SK-N-SH (cell line): ENCODE results near the gene GPR3. TPM values are rescaled to one million over a fixed set of nuclear protein-coding genes. Genes with fewer than 3 reads are reported as not detected.

Experiments
- CTCF ChIA-PET: fragments of 300-600, 350-600 bp; formaldehyde crosslinking; extraction: SDS; loops from one replicate; lab custom pipeline; 2021; lab: Yijun Ruan, JAX
- POLR2A ChIA-PET: fragments of 350-600 bp; sonication (Branson Sonifier 250); formaldehyde crosslinking; extraction: SDS; loops from one replicate; lab custom pipeline; 2020; ENCODE audit warnings: antibody characterized with exemption, inconsistent platforms; lab: Yijun Ruan, JAX
- DNase-seq: peaks from one replicate; pipeline ENCODE4 v3.0.0; 2012
- H2AFZ ChIP-seq: fragments of 200-600 bp; sonication (generic); 2 replicates; pipeline ENCODE4 v1.8.1; 2016; ENCODE audit warnings: antibody characterized with exemption, mild to moderate bottlenecking, low read depth
- H3F3A ChIP-seq: fragments of 200-600 bp; sonication (generic); replicated peaks from 2 replicates; pipeline ENCODE3; 2016; ENCODE audit warnings: antibody characterized with exemption, mild to moderate bottlenecking; ENCODE audit not compliant: insufficient read depth
- H3K27ac ChIP-seq, 2 experiments: fragments of 200-500 bp in 1 of 2; fragments of 200-600 bp in 1 of 2; sonication (Bioruptor generic) in 1 of 2; sonication (generic), shearing (Covaris generic) in 1 of 2; 2 replicates each; pipeline versions ENCODE4 v1.5.1 to v1.6.1; 2014 to 2016; ENCODE audit warnings: low read depth in 2 of 2, inconsistent platforms in 1 of 2, low read length in 1 of 2, mild to moderate bottlenecking in 1 of 2, mixed read lengths in 1 of 2
- H3K27me3 ChIP-seq: fragments of 200-600 bp; sonication (generic), shearing (Covaris generic); 2 replicates; pipeline ENCODE4 v1.6.1; 2016; ENCODE audit warnings: mixed run types; ENCODE audit not compliant: insufficient read depth
- H3K36me3 ChIP-seq, 2 experiments: fragments of 200-500 bp in 1 of 2; fragments of 200-600 bp in 1 of 2; sonication (Bioruptor generic) in 1 of 2; sonication (generic) in 1 of 2; replicated peaks in 1 of 2; 2 replicates each; pipeline versions ENCODE3 to v1.5.1; 2014 to 2016; ENCODE audit warnings: low read length in 1 of 2, mild to moderate bottlenecking in 1 of 2; ENCODE audit not compliant: insufficient read depth in 2 of 2, control insufficient read depth in 1 of 2
- H3K4me1 ChIP-seq, 2 experiments: fragments of 200-500 bp in 1 of 2; fragments of 200-600 bp in 1 of 2; sonication (Bioruptor generic) in 1 of 2; sonication (generic), shearing (Covaris generic) in 1 of 2; 2 replicates each; pipeline versions ENCODE4 v1.5.1 to v1.6.1; 2014 to 2016; ENCODE audit warnings: low read depth in 1 of 2, low read length in 1 of 2, mixed run types in 1 of 2; ENCODE audit not compliant: insufficient read depth in 2 of 2, control insufficient read depth in 1 of 2
- H3K4me2 ChIP-seq: fragments of 200-600 bp; sonication (generic), shearing (Covaris generic); 2 replicates; pipeline ENCODE4 v1.6.1; 2017; ENCODE audit warnings: mixed run types
- H3K4me3 ChIP-seq, 2 experiments: fragments of 200-500 bp in 1 of 2; fragments of 200-600 bp in 1 of 2; sonication (Bioruptor generic) in 1 of 2; sonication (generic), shearing (Covaris generic) in 1 of 2; 2 replicates each; pipeline versions ENCODE4 v1.5.1 to v1.8.1; 2014 to 2016; ENCODE audit warnings: low read depth in 2 of 2, inconsistent platforms in 1 of 2, low read length in 1 of 2, mild to moderate bottlenecking in 1 of 2, mixed read lengths in 1 of 2, moderate library complexity in 1 of 2
- H3K79me2 ChIP-seq: fragments of 200-600 bp; sonication (generic); 2 replicates; pipeline ENCODE4 v1.8.1; 2017; ENCODE audit warnings: mild to moderate bottlenecking; ENCODE audit not compliant: insufficient read depth
- H3K9ac ChIP-seq: fragments of 200-600 bp; sonication (generic); 2 replicates; pipeline ENCODE4 v1.6.1; 2017; ENCODE audit warnings: mixed run types
- H3K9me2 ChIP-seq: fragments of 200-600 bp; sonication (generic); 2 replicates; pipeline ENCODE4 v1.6.1; 2017; ENCODE audit warnings: mixed run types
- H3K9me3 ChIP-seq: fragments of 200-600 bp; sonication (generic); 2 replicates; pipeline ENCODE4 v1.6.1; 2017; ENCODE audit warnings: mixed run types, mild to moderate bottlenecking, moderate library complexity
- H4K20me1 ChIP-seq: fragments of 200-600 bp; sonication (generic); 2 replicates; pipeline ENCODE4 v1.6.1; 2017; ENCODE audit warnings: mild to moderate bottlenecking, mixed run types; ENCODE audit not compliant: insufficient read depth
- CHD2 ChIP-seq: fragments of 150-350 bp; IDR thresholded peaks from 2 replicates; pipeline ENCODE4 v1.6.1; 2018; ENCODE audit warnings: low read length; ENCODE audit not compliant: partially characterized antibody
- ELF1 ChIP-seq: IDR thresholded peaks from 2 replicates; pipeline ENCODE4 v1.4.0; 2012
- EP300 ChIP-seq, 2 experiments: IDR thresholded peaks; 2 replicates each; pipeline versions ENCODE4 v1.4.0 to v1.6.1; 2012; ENCODE audit warnings: borderline replicate concordance in 1 of 2, low read depth in 1 of 2, low read length in 1 of 2
- EZH2phosphoT487 ChIP-seq: fragments of 200-600 bp; sonication (generic); IDR thresholded peaks from 2 replicates; pipeline ENCODE4 v1.6.1; 2017; ENCODE audit warnings: low read depth, mixed run types, mild to moderate bottlenecking, antibody characterized with exemption, moderate library complexity, borderline replicate concordance
- FOSL2 ChIP-seq: IDR thresholded peaks from 2 replicates; pipeline ENCODE4 v1.4.0; 2012; ENCODE audit warnings: low read depth, mild to moderate bottlenecking, moderate library complexity, borderline replicate concordance
- FOXJ3 ChIP-seq: sonication (generic); formaldehyde crosslinking; IDR thresholded peaks from 2 replicates; pipeline ENCODE4 v1.5.1; 2020; ENCODE audit warnings: mild to moderate bottlenecking, missing genetic modification reagents
- GABPA ChIP-seq: IDR thresholded peaks from 2 replicates; pipeline ENCODE4 v1.4.0; 2012; ENCODE audit warnings: low read depth, mild to moderate bottlenecking
- GATA2 ChIP-seq: sonication (generic); formaldehyde crosslinking; IDR thresholded peaks from 2 replicates; pipeline ENCODE4 v1.5.0; 2020; ENCODE audit warnings: mild to moderate bottlenecking, missing genetic modification reagents
- JUND ChIP-seq: IDR thresholded peaks from 2 replicates; pipeline ENCODE4 v1.4.0; 2012
- MXI1 ChIP-seq: IDR thresholded peaks from 2 replicates; pipeline ENCODE4 v1.6.1; 2012; ENCODE audit warnings: mild to moderate bottlenecking, low read depth, low read length, improper control_type of control experiment
- NFIC ChIP-seq: IDR thresholded peaks from 2 replicates; pipeline ENCODE4 v1.4.0; 2012; ENCODE audit warnings: borderline replicate concordance
- POLR2AphosphoS5 ChIP-seq: IDR thresholded peaks from 2 replicates; pipeline ENCODE4 v1.6.1; 2012; ENCODE audit warnings: low read depth, low read length
- RAD21 ChIP-seq: IDR thresholded peaks from 2 replicates; pipeline ENCODE4 v1.6.1; 2012; ENCODE audit warnings: mild to moderate bottlenecking, low read length
- RFX5 ChIP-seq: IDR thresholded peaks from 2 replicates; pipeline ENCODE4 v1.6.1; 2012; ENCODE audit warnings: mild to moderate bottlenecking, improper control_type of control experiment, low read length
- TAF1 ChIP-seq: IDR thresholded peaks from 2 replicates; pipeline ENCODE4 v1.6.1; 2012; ENCODE audit warnings: low read depth, mild to moderate bottlenecking, low read length, moderate library complexity, borderline replicate concordance
- TCF12 ChIP-seq: IDR thresholded peaks from 2 replicates; pipeline ENCODE4 v1.4.0; 2012
- TEAD4 ChIP-seq: IDR thresholded peaks from 2 replicates; pipeline ENCODE4 v1.4.0; 2012; ENCODE audit warnings: mild to moderate bottlenecking, borderline replicate concordance; ENCODE audit not compliant: insufficient read depth
- WGBS: methylation state at CpG from one replicate; pipeline ENCODE4 v1.1.6; 2017; ENCODE audit warnings: low lambda C conversion rate; 5-methylcytosine and 5-hydroxymethylcytosine counted together
- polyA plus RNA-seq, 3 experiments: library from polyadenylated mRNA; depleted of rRNA; stranded (reverse); fragments of >200 nt; gene quantifications; 2 replicates each; pipeline ENCODE4 v1.2.3, GENCODE V29; 2012
- TF ChIP-seq, protein P1 (sequence below): IDR thresholded peaks from 2 replicates; pipeline ENCODE4 v1.6.1; 2012; ENCODE audit warnings: mild to moderate bottlenecking, low read depth, low read length, moderate library complexity
- TF ChIP-seq, protein P2 (sequence below): fragments of 200-600 bp; sonication (generic); IDR thresholded peaks from 2 replicates; pipeline ENCODE4 v1.6.1; 2017; ENCODE audit warnings: antibody characterized with exemption, mild to moderate bottlenecking, moderate library complexity

GPR3 gene
- polyA plus RNA-seq, 1 of the 3 experiments (the other 2 are of a cell fraction), result 6.0 TPM

DNA sequence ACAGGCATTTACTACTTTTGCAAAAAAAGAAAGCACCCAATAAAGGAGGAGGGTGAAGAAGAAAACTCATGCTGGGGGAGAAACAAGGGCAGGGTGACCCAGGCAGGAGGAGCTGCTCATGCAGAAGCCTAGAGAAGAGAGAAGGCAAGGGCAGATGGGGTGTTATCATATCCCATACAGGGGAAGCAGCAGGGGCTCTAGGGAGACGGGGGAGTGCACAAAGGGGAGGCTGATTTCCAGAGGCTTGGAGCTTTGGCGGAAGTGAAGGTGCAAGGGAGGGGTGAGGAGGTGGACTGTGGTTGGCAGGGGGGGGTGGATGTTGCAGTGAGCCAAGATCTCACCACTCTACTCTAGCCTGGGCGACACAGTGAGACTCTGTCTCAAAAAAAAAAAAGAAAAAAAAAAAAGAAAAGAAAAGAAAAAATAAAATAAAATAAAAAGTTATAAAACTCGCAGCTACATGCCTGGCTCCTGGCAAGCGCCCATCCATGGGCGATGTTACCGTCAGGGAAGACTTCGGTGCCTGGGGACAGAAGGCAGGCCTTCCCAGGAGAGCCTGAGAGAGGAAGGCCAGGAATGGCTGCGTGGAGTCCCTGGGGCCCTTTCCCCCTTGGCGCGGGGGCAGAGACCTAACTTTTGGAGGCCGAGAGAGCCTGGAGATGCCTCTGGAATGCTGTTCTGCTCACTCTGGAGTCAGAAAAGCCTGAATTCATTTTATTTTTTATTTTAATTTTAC is 14.5 kb upstream of the GPR3 start:
- H3K4me2 ChIP-seq, result no peak overlapping the region
- CTCF ChIA-PET, result interaction anchor here (0.6 to 13.1 kb wide), 11 partner anchors 9 to 333 kb away, joined by 3 to 154 read pairs (median 5); partner anchors contain the start of gene MAP3K6
- WGBS, result 92% methylated on average over 12 of the region's 12 CpGs
- no peak for TF ChIP-seq FOSL2
- TF ChIP-seq GABPA, result no peak
- TF ChIP-seq TEAD4, result no peak
- TF ChIP-seq NFIC, result no peak
- TF ChIP-seq, protein P1, sequence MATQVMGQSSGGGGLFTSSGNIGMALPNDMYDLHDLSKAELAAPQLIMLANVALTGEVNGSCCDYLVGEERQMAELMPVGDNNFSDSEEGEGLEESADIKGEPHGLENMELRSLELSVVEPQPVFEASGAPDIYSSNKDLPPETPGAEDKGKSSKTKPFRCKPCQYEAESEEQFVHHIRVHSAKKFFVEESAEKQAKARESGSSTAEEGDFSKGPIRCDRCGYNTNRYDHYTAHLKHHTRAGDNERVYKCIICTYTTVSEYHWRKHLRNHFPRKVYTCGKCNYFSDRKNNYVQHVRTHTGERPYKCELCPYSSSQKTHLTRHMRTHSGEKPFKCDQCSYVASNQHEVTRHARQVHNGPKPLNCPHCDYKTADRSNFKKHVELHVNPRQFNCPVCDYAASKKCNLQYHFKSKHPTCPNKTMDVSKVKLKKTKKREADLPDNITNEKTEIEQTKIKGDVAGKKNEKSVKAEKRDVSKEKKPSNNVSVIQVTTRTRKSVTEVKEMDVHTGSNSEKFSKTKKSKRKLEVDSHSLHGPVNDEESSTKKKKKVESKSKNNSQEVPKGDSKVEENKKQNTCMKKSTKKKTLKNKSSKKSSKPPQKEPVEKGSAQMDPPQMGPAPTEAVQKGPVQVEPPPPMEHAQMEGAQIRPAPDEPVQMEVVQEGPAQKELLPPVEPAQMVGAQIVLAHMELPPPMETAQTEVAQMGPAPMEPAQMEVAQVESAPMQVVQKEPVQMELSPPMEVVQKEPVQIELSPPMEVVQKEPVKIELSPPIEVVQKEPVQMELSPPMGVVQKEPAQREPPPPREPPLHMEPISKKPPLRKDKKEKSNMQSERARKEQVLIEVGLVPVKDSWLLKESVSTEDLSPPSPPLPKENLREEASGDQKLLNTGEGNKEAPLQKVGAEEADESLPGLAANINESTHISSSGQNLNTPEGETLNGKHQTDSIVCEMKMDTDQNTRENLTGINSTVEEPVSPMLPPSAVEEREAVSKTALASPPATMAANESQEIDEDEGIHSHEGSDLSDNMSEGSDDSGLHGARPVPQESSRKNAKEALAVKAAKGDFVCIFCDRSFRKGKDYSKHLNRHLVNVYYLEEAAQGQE, result no peak
- no peak for TF ChIP-seq CHD2
- no peak for TF ChIP-seq FOXJ3 (CRISPR knock-in tag)
- no peak for TF ChIP-seq MXI1
- no peak for TF ChIP-seq EP300 (IDR thresholded peaks at IDR 0.05; ENCODE audit: borderline replicate concordance in 1 of 2, low read depth in 1 of 2, low read length in 1 of 2)
- TF ChIP-seq RFX5, result no peak
- no peaks in the 10 kb centered on the region for H3K36me3 ChIP-seq
- no peaks in the 10 kb centered on the region for H3F3A ChIP-seq
- no peak overlapping the region for H3K27ac ChIP-seq
- H4K20me1 ChIP-seq, result no peaks in the 10 kb centered on the region
- H3K4me3 ChIP-seq, result no peak overlapping the region
- H3K9me3 ChIP-seq, result no peaks in the 10 kb centered on the region
- no peaks in the 10 kb centered on the region for H3K79me2 ChIP-seq
- no peaks in the 10 kb centered on the region for H3K27me3 ChIP-seq
- peaks cover 0 to 10% of the 10 kb centered on the region in 2 experiments; a peak in 1 of 4 replicates for H3K4me1 ChIP-seq
- no peak for DNase-seq
- no peak overlapping the region for H3K9ac ChIP-seq
- no peaks in the 10 kb centered on the region for H3K9me2 ChIP-seq
- POLR2A ChIA-PET, result no interaction called here
- no peak overlapping the region for H2AFZ ChIP-seq

DNA sequence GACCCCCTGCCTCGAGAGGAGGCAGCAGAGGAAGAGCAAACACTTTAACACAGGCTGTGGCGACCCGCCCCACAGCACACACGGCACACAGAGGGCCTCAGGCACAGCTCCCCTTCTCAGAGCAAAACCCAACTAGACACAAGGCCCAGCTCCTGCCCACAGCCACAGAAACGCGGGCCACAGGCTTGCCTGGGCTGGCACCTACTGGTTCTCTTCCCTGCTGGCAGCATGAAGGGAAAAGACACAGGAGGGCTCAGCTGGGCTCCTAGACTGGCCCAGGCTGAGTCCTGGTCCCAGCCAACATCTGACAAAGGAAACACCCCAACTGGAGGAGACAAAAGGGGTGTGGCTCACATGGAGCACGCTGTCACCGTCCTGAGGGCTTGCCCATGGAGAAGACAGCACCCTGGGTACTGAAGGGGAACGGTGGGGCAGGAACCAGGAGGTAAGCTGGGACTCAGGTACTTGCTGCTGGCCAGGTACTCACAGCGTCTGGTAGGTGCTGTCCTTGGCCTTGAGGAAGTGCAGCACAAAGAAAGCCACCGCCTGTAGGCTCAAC is 12.8 kb upstream of the GPR3 start:
- Histone ChIP-seq H3K36me3 (no peaks in the 10 kb centered on the region), H3K4me3 (no peak overlapping the region), H3F3A (no peaks in the 10 kb centered on the region), H3K4me2 (no peak overlapping the region), H2AFZ (no peak overlapping the region), H3K27me3 (no peaks in the 10 kb centered on the region), H3K4me1 (peaks cover 0 to 10% of the 10 kb centered on the region in 2 experiments; a peak in 1 of 4 replicates), H3K9ac (no peak overlapping the region), H4K20me1 (no peaks in the 10 kb centered on the region), H3K79me2 (no peaks in the 10 kb centered on the region), H3K9me2 (no peaks in the 10 kb centered on the region), H3K9me3 (no peaks in the 10 kb centered on the region), H3K27ac (no peak overlapping the region)
- no peak for DNase-seq
- 90% methylated on average over 4 of the region's 11 CpGs for WGBS
- POLR2A ChIA-PET, result interaction anchor here (0.6 to 1.1 kb wide), 2 partner anchors 14 to 122 kb away, joined by 3 read pairs; no protein-coding TSS in a partner anchor
- CTCF ChIA-PET, result interaction anchor here (1.0 to 13.1 kb wide), 8 partner anchors 9 to 229 kb away, joined by 4 to 154 read pairs (median 10); partner anchors contain the start of gene MAP3K6
- TF ChIP-seq TAF1, result no peak
- TF ChIP-seq RFX5, result no peak
- TF ChIP-seq, protein P2, sequence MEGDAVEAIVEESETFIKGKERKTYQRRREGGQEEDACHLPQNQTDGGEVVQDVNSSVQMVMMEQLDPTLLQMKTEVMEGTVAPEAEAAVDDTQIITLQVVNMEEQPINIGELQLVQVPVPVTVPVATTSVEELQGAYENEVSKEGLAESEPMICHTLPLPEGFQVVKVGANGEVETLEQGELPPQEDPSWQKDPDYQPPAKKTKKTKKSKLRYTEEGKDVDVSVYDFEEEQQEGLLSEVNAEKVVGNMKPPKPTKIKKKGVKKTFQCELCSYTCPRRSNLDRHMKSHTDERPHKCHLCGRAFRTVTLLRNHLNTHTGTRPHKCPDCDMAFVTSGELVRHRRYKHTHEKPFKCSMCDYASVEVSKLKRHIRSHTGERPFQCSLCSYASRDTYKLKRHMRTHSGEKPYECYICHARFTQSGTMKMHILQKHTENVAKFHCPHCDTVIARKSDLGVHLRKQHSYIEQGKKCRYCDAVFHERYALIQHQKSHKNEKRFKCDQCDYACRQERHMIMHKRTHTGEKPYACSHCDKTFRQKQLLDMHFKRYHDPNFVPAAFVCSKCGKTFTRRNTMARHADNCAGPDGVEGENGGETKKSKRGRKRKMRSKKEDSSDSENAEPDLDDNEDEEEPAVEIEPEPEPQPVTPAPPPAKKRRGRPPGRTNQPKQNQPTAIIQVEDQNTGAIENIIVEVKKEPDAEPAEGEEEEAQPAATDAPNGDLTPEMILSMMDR, result no peak
- no peak for TF ChIP-seq ELF1
- TF ChIP-seq TCF12, result no peak
- TF ChIP-seq TEAD4, result no peak
- no peak for TF ChIP-seq JUND
- no peak for TF ChIP-seq POLR2AphosphoS5
- TF ChIP-seq RAD21, result no peak
- TF ChIP-seq GATA2, result no peak
- TF ChIP-seq EZH2phosphoT487, result no peak
- TF ChIP-seq NFIC, result no peak
